GM12873 (cell line): ENCODE measurements around the gene PTK7.

ENCODE experiments used
- TF ChIP-seq, protein P1 (sequence below): IDR thresholded peaks from 2 replicates; pipeline ENCODE4 v1.5.1; 2012; ENCODE audit warnings: low read depth, mild to moderate bottlenecking, moderate library complexity, low read length, control low read depth; ENCODE audit not compliant: insufficient read depth; ENCODE audit errors: missing control alignments

Gene PTK7

GRCh38 chr6:43184268-43184985, 108.3 kb downstream of the PTK7 start:
- TF ChIP-seq, protein P1, sequence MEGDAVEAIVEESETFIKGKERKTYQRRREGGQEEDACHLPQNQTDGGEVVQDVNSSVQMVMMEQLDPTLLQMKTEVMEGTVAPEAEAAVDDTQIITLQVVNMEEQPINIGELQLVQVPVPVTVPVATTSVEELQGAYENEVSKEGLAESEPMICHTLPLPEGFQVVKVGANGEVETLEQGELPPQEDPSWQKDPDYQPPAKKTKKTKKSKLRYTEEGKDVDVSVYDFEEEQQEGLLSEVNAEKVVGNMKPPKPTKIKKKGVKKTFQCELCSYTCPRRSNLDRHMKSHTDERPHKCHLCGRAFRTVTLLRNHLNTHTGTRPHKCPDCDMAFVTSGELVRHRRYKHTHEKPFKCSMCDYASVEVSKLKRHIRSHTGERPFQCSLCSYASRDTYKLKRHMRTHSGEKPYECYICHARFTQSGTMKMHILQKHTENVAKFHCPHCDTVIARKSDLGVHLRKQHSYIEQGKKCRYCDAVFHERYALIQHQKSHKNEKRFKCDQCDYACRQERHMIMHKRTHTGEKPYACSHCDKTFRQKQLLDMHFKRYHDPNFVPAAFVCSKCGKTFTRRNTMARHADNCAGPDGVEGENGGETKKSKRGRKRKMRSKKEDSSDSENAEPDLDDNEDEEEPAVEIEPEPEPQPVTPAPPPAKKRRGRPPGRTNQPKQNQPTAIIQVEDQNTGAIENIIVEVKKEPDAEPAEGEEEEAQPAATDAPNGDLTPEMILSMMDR = no peak

- TF ChIP-seq, protein P1 = no peak
These were observed 109.4 kb downstream of the PTK7 start for GRCh38 chr6:43185391-43185985.

DNA sequence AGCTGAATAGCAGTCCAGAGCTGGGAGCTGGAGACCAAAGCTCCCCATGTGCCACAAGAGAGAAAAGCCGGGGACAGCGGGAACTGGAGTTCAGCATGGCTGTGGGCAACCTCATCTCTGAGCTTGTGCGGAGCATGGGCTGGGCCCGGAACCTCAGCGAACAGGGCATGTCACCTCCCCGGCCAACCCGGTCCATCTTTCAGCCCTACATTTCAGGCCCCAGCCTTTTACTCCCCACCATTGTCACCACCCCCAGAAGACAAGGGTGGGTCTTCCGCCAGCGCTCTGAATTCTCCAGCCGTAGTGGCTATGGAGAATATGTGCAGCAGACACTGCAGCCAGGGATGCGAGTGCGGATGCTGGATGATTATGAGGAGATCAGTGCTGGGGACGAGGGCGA, 109.9 kb downstream of the PTK7 start:
- TF ChIP-seq, protein P1 = no peak

DNA sequence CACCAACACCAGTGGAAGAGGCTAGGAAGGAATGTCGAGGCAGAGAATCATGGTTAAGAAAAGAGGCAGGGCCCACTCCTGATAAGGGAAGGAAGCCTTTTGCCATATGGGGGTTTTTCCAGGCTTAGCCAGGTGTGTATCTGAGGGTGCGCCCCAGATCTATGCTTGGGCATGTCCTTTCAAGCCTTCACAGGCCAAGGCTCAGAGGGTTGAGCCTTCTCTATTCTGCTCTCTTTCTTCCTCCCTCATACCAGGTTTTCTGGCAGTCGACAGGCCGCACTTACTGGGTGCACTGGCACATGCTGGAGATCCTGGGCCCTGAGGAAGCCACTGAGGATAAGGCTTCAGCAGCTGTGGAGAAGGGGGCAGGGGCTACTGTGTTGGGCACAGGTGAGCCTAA, 110.6 kb downstream of the PTK7 start:
- TF ChIP-seq, protein P1 = no peak

DNA sequence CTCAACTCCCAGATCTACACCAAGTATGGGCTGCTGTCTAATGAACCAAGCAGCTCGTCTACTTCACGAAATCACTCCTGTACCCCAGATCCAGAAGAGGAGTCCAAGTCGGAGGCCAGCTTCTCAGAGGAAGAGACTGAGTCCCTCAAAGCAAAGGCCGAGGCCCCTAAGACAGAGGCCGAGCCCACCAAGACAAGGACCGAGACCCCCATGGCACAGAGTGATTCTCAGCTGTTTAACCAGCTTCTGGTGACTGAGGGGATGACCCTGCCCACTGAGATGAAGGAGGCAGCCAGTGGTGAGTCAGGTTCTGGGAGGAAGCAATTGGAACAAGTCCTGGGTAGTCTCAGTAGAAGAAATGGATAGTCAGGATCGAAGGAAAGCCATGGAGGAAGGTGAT, 111.7 kb downstream of the PTK7 start:
- TF ChIP-seq, protein P1 = no peak

DNA sequence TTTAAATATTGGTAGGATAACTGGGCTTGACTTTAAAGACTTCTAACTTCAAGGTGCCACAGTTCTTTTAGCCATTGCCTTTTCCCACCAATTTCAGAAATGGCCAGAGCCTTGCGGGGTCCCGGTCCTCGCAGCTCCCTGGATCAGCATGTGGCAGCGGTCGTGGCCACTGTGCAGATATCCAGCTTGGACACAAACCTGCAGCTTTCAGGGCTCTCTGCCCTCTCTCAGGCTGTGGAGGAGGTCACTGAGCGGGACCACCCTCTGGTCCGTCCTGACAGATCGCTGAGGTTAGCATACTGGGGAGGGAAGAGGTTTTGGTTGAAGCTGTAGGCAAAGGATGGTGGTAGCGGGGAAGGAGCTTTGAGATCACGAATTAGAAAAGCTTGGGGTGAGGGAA, 112.3 kb downstream of the PTK7 start:
- TF ChIP-seq, protein P1 = no peak

DNA sequence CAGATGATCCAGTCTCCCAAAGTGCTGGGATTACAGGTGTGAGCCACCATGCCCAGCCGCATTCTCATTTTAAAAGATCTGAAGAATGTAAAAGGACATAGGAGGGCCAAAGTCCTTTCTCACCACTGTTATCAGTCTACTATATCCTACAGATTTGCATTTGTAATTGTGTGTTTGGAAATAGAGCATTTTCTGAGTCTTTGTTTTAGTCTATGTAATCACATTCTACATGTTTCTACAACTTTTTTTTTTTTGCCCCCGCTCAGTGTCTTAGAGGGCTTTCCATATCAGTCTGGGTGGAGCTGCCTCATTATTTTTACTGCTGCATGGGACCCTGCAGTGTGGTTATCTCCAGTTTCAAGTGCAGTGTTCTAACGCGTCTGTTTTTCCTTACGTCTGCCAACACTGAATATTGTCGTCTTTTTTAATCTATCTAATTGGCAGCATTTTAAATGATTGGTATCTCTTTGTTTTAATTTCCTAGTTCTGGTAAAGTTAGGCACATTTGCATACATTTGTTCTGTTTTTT, 113.7 kb downstream of the PTK7 start:
- TF ChIP-seq, protein P1 = no peak
